ENCODE data around the gene MAPT.
"Not testable (repeated sequence)": the region's sequence is repeated elsewhere in the genome, so short reads cannot be mapped to it uniquely, and the experiment has no call there.

The MAPT gene

GRCh38 chr17:45862127-45862526 is 32.2 kb upstream of the MAPT start:
- not testable (repeated sequence) for DNase-seq (ENCODE audit: low read depth in 2 of 2)

DNA sequence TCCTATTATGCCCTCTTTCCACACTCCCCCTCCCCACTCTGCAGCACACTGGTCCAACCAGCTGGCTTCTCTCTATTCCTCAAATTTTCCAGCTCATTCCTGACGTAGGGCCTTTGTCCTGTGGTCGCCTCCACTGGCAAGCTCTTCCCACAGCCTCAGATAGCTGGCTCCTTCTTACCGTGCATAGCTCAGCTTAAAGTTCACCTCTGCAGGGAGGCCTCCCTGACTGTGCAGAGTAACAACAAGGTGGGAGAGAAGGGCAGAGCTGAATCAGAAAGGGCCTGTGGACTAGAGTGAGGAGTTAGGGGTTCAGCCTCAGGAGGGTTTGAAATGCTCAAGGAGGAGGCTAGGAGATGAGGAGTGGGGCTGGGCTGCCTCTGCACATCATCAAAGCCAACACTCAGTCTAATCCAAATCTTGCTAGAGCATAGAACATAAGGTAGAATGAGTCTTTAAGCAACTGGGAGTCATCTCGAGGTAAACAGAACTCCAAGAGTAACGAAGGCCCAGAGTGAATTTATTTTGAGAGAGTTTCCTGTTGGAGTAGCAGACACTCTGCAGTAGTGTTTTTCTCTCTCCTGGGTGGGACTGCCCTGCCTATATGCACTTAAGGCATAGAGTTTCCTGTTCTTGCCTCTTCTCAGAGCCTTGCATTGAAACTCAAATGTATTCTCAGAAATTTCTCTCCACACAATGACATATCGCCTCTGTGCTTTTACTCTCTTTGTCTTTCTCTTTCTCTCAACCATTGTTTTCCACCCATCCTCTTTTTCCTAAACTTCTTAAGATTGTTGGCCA is 30.3 kb upstream of the MAPT start:
- no peak for DNase-seq (ENCODE audit: low read depth in 2 of 2)

- DNase-seq (ENCODE audit: low read depth in 2 of 2), result no peak
Observed at GRCh38 chr17:45867171-45867570, 27.2 kb upstream of the MAPT start.

DNA sequence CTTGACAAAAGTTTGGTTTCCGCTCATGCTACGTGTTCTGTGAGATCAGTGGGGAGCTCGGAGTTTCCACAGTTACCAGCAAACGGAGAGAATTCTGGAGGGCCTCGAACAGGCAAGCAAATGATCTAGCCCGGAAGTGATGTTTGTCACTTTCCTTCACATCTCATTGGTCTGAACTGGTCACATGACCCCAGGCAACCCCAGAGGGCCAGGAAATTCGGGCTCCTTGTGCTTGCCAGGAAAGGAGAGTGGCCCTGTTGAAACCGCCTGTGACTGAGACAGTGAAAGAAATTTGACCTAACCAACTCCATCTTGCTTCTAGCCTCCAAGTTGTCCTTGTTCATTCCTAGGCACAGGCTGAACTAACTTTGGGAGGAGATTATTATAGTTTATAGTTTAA is 26.7 kb upstream of the MAPT start:
- DNase-seq (ENCODE audit: low read depth in 2 of 2), result no peak

DNA sequence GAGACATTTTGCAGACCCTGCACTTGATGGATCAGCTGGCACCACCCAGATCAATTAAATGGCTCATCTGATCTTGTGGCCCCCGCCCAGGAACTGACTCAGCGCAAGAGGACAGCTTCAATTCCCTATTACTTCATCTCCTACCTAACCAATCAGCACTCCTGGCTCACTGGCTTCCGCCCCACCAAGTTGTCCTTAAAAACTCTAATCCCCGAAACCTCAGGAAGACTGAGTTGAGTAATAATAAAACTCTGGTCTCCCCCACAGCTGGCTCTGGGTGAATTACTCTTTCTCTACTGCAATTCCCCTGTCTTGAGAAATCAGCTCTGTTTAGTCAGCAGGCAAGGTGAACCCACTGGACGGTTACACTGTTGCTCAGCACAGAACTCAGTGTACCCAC is 26.1 kb upstream of the MAPT start:
- DNase-seq (ENCODE audit: low read depth in 2 of 2), result no peak

GRCh38 chr17:45869676-45870341 is 24.5 kb upstream of the MAPT start:
- DNase-seq (ENCODE audit: low read depth in 2 of 2), result no peak

DNA sequence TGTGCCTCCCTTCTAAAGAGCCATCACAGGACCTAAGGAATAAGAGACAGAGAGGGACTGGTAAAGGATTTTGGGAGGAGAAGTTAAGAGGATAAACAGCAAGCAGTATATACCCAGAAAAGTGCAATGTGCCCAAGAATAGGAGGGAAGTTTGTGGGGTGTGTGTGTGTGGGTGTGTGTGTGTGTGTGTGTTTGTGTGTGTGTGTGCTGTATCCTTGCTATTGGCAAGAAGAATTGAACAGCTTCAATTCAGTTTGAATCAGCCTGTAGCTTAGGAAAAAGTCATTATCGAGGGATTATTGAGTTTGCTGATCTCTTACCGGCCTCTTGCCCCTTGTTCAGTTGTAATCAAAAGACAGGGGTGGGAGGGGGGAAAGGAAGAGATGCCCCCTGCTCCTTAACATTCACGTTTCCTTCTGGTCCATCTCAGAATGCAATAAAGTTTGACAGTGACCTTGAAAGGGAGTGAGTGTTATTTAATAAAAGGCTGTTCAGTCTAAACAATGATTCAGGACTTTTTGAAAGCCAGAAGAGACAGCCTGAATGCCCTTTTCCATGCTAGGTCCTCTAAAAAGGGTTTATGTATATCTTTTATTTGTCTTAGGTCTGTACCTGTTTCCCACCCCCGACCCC is 23.9 kb upstream of the MAPT start:
- DNase-seq (ENCODE audit: low read depth in 2 of 2), result no peak

- DNase-seq (ENCODE audit: low read depth in 2 of 2), result no peak
Observed at GRCh38 chr17:45871718-45872117, 22.6 kb upstream of the MAPT start.

- no peak for DNase-seq (ENCODE audit: low read depth in 2 of 2)
Observed at GRCh38 chr17:45873728-45874127, 20.6 kb upstream of the MAPT start.

DNA sequence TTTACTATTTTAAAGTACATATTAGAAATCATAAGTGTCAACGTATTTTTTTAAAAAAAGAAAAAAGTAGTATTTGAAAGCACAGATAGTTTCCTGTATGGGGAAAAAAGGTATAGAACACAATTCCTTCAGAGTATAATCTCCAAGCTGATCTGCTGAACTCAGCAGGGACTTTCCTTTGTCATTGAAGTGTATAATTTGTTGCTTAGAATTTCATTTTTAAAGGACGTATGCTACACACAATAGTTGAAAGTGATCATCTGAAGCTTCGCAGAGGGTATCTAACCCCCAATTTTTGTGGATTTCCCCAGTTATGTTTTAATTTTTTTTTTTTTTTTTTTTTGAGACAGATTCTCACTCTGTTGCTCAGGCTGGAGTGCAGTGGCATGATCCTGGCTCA is 20.2 kb upstream of the MAPT start:
- DNase-seq (ENCODE audit: low read depth in 2 of 2), result no peak

- DNase-seq (ENCODE audit: low read depth in 2 of 2), result no peak
Observed at GRCh38 chr17:45876539-45876938, 17.8 kb upstream of the MAPT start.

DNA sequence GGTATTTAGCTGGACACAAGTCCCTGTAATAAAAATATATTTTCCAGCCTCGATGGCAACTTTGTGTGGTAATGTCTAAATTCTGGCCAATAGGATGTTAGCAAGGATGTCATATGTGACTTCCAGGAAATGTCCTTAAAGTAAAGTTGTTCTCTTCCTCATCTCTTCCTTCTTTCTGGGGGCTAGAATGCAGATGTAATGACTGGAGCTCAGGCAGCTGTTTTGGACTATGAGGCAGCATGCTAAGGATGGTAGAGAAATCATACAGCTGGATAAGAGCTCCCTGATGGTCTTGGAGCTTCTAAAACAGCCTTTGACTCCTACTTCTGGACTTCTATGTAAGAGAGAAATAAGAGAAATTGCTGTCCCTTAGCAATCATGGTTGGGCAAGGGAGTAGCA is 16.9 kb upstream of the MAPT start:
- no peak for DNase-seq (ENCODE audit: low read depth in 2 of 2)

DNA sequence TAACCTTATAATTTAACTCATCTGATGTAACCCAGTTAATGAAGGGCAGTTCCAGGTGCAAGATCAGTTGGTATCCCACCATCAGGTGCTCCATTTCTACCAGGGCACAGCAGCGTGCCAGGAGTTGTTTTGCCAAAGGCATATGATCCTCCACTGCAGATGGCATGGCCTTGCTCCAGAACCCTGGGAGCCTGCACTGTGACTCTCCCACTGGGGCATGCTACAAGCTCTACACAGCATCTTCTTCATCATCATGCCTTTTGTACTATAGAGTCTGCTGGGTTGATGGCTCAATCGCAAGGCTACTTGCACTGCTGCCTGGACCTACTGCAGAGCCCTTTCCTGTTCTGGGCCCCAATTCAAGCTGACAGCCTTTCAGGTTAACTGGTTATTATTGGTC is 11.3 kb upstream of the MAPT start:
- DNase-seq (ENCODE audit: low read depth in 2 of 2), result no peak

DNA sequence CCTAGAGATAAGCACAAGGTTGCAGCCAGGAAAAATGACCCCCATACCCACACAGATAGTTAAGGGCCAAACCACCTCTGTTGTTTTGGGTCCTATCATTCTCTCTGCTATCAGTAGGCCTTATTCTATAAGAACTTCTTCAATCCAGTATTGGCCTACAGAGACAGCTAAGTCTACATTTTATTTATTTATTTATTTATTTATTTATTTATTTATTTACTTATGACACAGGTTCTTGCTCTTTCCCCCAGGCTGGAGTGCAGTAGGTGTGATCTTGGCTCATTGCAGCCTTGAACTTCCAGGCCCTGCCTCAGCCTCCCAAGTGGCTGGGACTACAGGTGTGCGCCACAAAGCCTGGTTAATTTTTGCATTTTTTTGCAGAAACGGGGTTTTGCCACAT is 7.5 kb upstream of the MAPT start:
- no peak for DNase-seq (ENCODE audit: low read depth in 2 of 2)

DNA sequence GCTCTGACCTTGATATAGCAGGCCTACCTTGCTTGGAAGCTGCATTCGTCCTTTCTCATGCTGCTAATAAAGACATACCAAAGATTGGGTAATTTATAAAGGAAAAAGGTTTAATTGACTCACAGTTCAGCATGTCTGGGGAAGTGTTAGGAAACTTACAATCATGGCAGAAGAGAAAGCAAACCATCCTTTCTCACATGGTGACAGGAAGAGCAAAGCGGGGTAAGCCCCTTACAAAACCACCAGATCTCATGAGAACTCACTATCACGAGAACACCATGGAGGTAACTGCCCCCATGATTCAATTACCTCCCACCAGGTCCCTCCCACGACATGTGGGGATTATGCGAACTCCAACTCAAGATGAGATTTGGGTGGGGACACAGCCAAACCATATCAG is 6.0 kb upstream of the MAPT start:
- no peak for DNase-seq (ENCODE audit: low read depth in 2 of 2)

- DNase-seq (ENCODE audit: low read depth in 2 of 2), result no peak
Observed at GRCh38 chr17:45889579-45889978, 4.8 kb upstream of the MAPT start.

- no peak for DNase-seq (ENCODE audit: low read depth in 2 of 2)
Observed at GRCh38 chr17:45893725-45894021, 681 bp upstream of the MAPT start.

GRCh38 chr17:45895304-45895968 is 1.1 kb downstream of the MAPT start:
- no peak for DNase-seq (ENCODE audit: low read depth in 2 of 2)

DNA sequence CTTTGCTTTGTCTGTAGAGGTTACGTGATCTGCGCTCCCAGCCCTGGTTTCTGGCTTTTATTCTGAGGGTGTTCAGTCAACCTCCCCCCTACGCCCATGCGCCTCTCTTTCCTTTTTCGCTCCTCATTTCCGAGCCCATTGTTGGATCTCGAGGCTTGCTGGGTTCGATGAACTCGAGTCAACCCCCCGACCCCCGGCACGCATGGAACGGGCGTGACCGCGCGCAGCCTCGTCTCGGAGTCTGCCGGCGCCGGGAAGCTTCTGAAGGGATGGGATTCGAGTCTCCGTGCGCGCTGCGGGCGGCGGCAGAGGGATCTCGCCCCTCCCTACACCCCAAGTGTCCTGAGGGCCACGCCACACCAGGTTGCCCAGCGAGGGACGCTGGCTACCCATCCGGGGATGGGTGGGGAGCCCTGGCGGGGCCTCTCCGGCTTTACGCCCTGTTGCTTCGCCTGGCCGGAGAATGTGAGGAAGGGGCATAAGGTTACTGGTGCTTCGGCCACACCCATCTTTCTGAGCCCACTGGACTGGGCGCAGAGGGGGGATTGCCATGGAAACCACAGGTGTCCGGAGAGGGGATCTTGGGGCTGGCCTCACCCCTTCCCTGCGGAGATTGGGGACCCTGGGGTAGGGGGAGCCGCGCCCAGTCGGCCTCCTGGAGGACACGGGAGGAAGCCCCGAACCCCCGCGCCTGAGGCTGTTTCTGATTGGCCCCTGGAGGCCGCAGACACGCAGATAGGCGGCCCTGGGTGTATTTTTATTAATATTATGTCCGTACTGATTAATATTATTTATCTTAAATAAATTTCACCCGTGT is 1.8 kb downstream of the MAPT start:
- no peak for DNase-seq (ENCODE audit: low read depth in 2 of 2)

- DNase-seq (ENCODE audit: low read depth in 2 of 2), result no peak
Observed at GRCh38 chr17:45896803-45897693, 2.7 kb downstream of the MAPT start.

DNA sequence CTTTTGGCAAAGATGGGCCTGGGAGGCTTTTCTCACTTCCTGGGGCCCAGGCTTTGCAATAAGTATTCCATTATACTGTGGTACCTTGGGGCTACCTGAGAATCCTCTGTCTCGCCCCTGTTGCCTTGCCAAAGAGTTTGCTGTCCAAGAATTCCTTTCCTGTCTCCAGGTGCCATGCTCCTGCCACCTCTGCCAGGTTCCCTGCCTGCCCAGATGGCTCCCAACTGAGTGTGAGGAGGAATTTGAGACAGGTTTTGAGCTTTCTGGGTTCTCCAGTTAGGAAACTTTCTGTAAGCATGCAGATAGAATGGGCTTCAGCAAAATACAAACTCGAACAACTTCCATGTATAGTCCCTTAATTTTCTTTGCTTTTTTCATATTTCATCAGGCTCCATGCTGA is 5.8 kb downstream of the MAPT start:
- no peak for DNase-seq (ENCODE audit: low read depth in 2 of 2)

All from stimulated activated CD8-positive, alpha-beta memory T cell treated with anti-CD3 and anti-CD28 coated beads, Interleukin-2, amount 100 ng/mL, for 1 hour (primary cell).